Measurements from ENCODE around the gene SLC10A3.
"Not testable (repeated sequence)": the region's sequence is repeated elsewhere in the genome, so short reads cannot be mapped to it uniquely, and the experiment has no call there.

SLC10A3 gene

GRCh38 chrX:154508384-154508745 lies 17.9 kb upstream of the SLC10A3 start:
- TF ChIP-seq, protein P1, sequence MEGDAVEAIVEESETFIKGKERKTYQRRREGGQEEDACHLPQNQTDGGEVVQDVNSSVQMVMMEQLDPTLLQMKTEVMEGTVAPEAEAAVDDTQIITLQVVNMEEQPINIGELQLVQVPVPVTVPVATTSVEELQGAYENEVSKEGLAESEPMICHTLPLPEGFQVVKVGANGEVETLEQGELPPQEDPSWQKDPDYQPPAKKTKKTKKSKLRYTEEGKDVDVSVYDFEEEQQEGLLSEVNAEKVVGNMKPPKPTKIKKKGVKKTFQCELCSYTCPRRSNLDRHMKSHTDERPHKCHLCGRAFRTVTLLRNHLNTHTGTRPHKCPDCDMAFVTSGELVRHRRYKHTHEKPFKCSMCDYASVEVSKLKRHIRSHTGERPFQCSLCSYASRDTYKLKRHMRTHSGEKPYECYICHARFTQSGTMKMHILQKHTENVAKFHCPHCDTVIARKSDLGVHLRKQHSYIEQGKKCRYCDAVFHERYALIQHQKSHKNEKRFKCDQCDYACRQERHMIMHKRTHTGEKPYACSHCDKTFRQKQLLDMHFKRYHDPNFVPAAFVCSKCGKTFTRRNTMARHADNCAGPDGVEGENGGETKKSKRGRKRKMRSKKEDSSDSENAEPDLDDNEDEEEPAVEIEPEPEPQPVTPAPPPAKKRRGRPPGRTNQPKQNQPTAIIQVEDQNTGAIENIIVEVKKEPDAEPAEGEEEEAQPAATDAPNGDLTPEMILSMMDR (IDR thresholded peaks at IDR 0.05; ENCODE audit: low read depth, low read length), result no peak
- no peak for DNase-seq (ENCODE audit: extremely low read depth, low read depth)

GRCh38 chrX:154507673-154508383 lies 17.4 kb upstream of the SLC10A3 start:
- TF ChIP-seq, protein P1 (IDR thresholded peaks at IDR 0.05; ENCODE audit: low read depth, low read length), result no peak
- DNase-seq (ENCODE audit: extremely low read depth, low read depth), result no peak

GRCh38 chrX:154506483-154507332 lies 16.3 kb upstream of the SLC10A3 start:
- DNase-seq (ENCODE audit: extremely low read depth, low read depth), result no peak
- TF ChIP-seq, protein P1 (IDR thresholded peaks at IDR 0.05; ENCODE audit: low read depth, low read length), result no peak

DNA sequence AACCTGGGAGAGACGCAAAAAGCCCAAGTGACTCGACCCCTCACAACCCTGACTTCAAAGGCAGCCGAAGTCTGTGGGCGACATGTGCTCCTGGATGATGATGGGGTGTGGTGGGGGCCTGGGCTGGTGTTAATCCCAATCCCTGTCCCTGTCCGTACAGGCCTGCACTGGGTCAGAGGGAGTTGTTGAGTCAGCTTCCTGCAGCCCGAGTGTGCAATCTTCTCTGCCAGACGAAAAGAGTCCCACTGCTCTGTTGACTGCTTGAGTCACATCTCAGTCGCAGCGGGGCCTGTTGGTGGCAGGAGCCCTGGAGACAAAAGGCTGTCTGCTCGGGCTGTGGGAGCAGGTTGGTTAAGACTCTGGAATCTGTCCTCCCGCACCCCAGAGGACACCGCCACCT lies 15.3 kb upstream of the SLC10A3 start:
- no peak for DNase-seq (ENCODE audit: extremely low read depth, low read depth)
- TF ChIP-seq, protein P1 (IDR thresholded peaks at IDR 0.05; ENCODE audit: low read depth, low read length), result no peak

DNA sequence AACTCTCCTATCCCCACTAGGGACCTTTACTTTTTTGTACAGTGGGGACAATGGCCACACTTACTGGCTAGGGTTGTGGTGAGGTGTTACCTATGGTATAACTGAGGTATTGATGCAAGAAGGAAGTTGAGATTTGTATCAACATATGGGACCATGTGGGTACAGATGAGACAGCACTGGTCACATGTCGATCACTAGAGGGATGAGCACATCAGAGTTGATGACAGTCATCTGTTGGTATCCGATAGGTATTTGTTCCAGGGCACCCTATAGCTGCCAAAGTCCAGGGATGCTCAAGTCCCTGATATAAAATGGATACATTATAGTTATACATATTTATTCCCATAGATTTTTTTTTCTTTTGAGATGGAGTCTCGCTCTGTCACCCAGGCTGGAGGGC lies 12.6 kb upstream of the SLC10A3 start:
- TF ChIP-seq, protein P1 (IDR thresholded peaks at IDR 0.05; ENCODE audit: low read depth, low read length), result no peak
- DNase-seq (ENCODE audit: extremely low read depth, low read depth), result no peak

GRCh38 chrX:154502098-154502497 lies 11.7 kb upstream of the SLC10A3 start:
- no peak for DNase-seq (ENCODE audit: extremely low read depth, low read depth)
- TF ChIP-seq, protein P1 (IDR thresholded peaks at IDR 0.05; ENCODE audit: low read depth, low read length), result no peak

DNA sequence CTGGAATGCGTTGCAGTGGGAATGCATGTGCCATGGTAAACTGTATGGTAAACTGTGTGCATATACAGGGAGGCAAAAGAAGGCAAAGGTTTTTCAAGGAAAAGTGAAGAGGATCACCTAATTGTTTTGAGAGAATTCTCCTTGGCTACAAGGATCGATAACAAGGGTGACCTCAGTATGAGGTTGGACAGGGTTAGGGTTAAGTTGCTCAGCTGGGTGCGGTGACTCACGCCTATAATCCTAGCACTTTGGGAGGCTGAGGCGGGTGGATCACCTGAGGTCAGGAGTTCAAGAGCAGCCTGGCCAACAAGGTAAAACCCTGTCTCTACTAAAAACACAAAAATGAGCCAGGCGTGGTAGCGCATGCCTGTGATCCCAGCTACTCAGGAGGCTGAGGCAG lies 11.0 kb upstream of the SLC10A3 start:
- DNase-seq (ENCODE audit: extremely low read depth, low read depth), result not testable (repeated sequence)

DNA sequence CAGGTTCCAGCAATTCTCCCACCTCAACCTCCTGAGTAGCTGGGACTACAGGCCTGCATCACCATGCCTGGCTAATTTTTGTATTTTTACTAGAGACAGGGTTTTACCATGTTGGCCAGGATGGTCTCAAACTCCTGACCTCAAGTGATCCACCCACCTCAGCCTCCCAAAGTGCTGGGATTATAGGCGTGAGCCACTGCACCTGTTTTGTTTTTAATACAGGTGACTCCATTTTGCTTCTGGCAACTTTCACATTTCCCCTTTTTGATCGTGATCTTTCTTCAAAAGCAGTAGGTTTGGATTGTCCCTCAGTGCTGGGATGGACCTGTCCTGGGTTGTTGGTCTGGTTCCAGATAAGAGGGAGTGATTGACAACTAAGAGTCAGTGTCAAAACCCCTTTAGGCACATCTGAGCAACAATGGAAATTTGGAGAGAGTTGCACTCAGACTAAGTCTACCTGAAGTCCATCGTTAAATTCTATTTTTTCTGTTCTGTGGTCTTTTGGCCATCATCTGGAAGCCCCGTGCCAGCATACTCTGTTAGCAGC lies 6.2 kb upstream of the SLC10A3 start:
- not testable (repeated sequence) for DNase-seq (ENCODE audit: extremely low read depth, low read depth)
